OCI-LY1 (cell line): Measurements from ENCODE around the gene CROCC.

Source experiments
- H2AFZ ChIP-seq: fragments of 200-600 bp; sonication (generic), shearing (Covaris generic); 2 replicates; pipeline ENCODE4 v1.6.0; 2014; ENCODE audit warnings: antibody characterized with exemption, mild to moderate bottlenecking, low read length
- H3F3A ChIP-seq: fragments of 200-600 bp; sonication (generic), shearing (Covaris generic); 2 replicates; pipeline ENCODE4 v1.6.0; 2014; ENCODE audit warnings: mild to moderate bottlenecking, antibody characterized with exemption, low read length, moderate library complexity; ENCODE audit not compliant: insufficient read depth
- H3K27ac ChIP-seq: fragments of 200-600 bp; sonication (generic); 2 replicates; pipeline ENCODE4 v1.5.1; 2014; ENCODE audit warnings: low read length, mixed run types, mild to moderate bottlenecking, low read depth; ENCODE audit not compliant: poor library complexity, severe bottlenecking
- H3K27me3 ChIP-seq: fragments of 200-600 bp; sonication (generic); 2 replicates; pipeline ENCODE4 v1.6.0; 2014; ENCODE audit warnings: antibody characterized with exemption, mild to moderate bottlenecking, low read length, moderate library complexity; ENCODE audit not compliant: insufficient read depth
- H3K36me3 ChIP-seq: fragments of 200-600 bp; sonication (generic); 2 replicates; pipeline ENCODE4 v1.6.1; 2014; ENCODE audit warnings: mild to moderate bottlenecking, antibody characterized with exemption, low read length, moderate library complexity, mixed read lengths; ENCODE audit not compliant: insufficient read depth
- H3K4me1 ChIP-seq: fragments of 200-600 bp; sonication (generic); 2 replicates; pipeline ENCODE4 v1.5.1; 2014; ENCODE audit warnings: mild to moderate bottlenecking, low read length, moderate library complexity; ENCODE audit not compliant: insufficient read depth, severe bottlenecking
- H3K4me2 ChIP-seq: fragments of 200-600 bp; sonication (generic), shearing (Covaris generic); 2 replicates; pipeline ENCODE4 v1.6.1; 2014; ENCODE audit warnings: low read length
- H3K4me3 ChIP-seq: fragments of 200-600 bp; sonication (generic); 2 replicates; pipeline ENCODE4 v1.5.1; 2014; ENCODE audit warnings: low read length, low read depth, mild to moderate bottlenecking, mixed read lengths; ENCODE audit not compliant: poor library complexity, severe bottlenecking
- H3K79me2 ChIP-seq: fragments of 200-600 bp; shearing (Covaris generic); 2 replicates; pipeline ENCODE4 v1.6.1; 2016; ENCODE audit warnings: mixed run types, low read length, mixed read lengths; ENCODE audit not compliant: insufficient read depth
- H3K9ac ChIP-seq: fragments of 200-600 bp; sonication (generic), shearing (Covaris generic); 2 replicates; pipeline ENCODE4 v1.6.1; 2014; ENCODE audit warnings: mild to moderate bottlenecking, low read length, mixed read lengths
- H3K9me2 ChIP-seq: fragments of 200-600 bp; sonication (generic), shearing (Covaris generic); 2 replicates; pipeline ENCODE4 v1.6.1; 2014; ENCODE audit warnings: low read depth, mild to moderate bottlenecking, low read length, mixed read lengths
- H3K9me3 ChIP-seq: fragments of 200-600 bp; shearing (Covaris generic); 2 replicates; pipeline ENCODE4 v1.6.1; 2014; ENCODE audit warnings: low read length, mixed read lengths
- H4K20me1 ChIP-seq: fragments of 200-600 bp; sonication (generic), shearing (Covaris generic); 2 replicates; pipeline ENCODE4 v1.6.0; 2016; ENCODE audit warnings: mild to moderate bottlenecking, low read length; ENCODE audit not compliant: insufficient read depth
- EZH2 ChIP-seq: fragments of 200-600 bp; sonication (generic), shearing (Covaris generic); IDR thresholded peaks from 2 replicates; pipeline ENCODE4 v1.8.0; 2017; ENCODE audit warnings: borderline replicate concordance, mixed run types, mild to moderate bottlenecking, antibody characterized with exemption, low read length, moderate library complexity, mixed read lengths
- TF ChIP-seq, protein P1 (sequence below): fragments of 200-600 bp; sonication (generic), shearing (Covaris generic); IDR thresholded peaks from 2 replicates; pipeline ENCODE4 v1.5.1; 2017; ENCODE audit warnings: mild to moderate bottlenecking, antibody characterized with exemption, low read length, moderate library complexity, mixed read lengths

CROCC gene

DNA sequence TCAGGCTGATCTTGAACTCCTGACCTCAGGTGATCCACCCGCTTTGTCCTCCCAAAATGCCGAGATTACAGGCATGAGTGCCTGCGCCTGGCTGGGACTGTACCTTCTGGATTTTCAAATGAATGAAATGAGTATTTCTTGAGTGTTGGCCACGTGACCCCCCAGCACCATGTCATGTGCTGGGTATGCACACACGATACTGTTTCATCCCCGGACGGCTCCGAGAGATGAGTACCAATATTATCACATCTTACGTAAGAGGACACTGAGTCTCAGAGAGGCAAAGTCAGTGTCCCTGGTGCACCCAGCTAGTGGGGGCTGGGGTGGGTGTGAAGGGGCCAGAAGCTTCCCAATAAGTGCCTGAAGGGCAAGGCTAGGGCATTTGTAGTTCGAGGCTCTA is 780 bp upstream of the CROCC start:
- TF ChIP-seq, protein P1, sequence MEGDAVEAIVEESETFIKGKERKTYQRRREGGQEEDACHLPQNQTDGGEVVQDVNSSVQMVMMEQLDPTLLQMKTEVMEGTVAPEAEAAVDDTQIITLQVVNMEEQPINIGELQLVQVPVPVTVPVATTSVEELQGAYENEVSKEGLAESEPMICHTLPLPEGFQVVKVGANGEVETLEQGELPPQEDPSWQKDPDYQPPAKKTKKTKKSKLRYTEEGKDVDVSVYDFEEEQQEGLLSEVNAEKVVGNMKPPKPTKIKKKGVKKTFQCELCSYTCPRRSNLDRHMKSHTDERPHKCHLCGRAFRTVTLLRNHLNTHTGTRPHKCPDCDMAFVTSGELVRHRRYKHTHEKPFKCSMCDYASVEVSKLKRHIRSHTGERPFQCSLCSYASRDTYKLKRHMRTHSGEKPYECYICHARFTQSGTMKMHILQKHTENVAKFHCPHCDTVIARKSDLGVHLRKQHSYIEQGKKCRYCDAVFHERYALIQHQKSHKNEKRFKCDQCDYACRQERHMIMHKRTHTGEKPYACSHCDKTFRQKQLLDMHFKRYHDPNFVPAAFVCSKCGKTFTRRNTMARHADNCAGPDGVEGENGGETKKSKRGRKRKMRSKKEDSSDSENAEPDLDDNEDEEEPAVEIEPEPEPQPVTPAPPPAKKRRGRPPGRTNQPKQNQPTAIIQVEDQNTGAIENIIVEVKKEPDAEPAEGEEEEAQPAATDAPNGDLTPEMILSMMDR = no peak
- TF ChIP-seq EZH2 = no peak
- H3K79me2 ChIP-seq = no peaks in the 10 kb centered on the region
- no peak overlapping the region for H3K4me3 ChIP-seq
- peaks cover 6% of the 10 kb centered on the region for H3K4me1 ChIP-seq
- no peak overlapping the region for H2AFZ ChIP-seq
- H3F3A ChIP-seq = no peaks in the 10 kb centered on the region
- no peaks in the 10 kb centered on the region for H3K36me3 ChIP-seq
- H3K9ac ChIP-seq = no peak overlapping the region
- H3K27me3 ChIP-seq = no peaks in the 10 kb centered on the region; the same call in 1 of the 2 replicates
- H3K9me3 ChIP-seq = no peaks in the 10 kb centered on the region
- H3K27ac ChIP-seq = no peak overlapping the region
- no peak overlapping the region for H3K4me2 ChIP-seq
- no peaks in the 10 kb centered on the region for H3K9me2 ChIP-seq
- H4K20me1 ChIP-seq = no peaks in the 10 kb centered on the region

DNA sequence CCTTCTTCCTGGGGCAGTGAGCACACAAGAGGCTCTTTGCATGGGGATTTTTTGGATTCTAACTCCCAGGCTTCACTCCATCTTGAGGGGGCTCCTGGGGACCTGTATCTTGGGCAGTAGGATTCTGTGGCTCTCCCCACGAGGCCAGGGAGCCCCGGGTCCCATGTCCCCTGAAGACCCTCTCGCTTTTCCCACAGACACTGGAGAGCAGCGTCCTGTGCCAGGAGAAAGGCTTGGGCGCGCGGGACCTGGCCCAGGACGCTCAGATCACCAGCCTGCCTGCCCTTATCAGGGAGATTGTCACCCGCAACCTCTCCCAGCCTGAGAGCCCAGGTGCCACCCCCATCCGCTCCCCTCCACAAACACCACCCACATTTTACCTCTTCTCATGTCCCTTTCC is 735 bp downstream of the CROCC start:
- Histone ChIP-seq H3K4me2 (no peak overlapping the region), H3F3A (no peaks in the 10 kb centered on the region)

DNA sequence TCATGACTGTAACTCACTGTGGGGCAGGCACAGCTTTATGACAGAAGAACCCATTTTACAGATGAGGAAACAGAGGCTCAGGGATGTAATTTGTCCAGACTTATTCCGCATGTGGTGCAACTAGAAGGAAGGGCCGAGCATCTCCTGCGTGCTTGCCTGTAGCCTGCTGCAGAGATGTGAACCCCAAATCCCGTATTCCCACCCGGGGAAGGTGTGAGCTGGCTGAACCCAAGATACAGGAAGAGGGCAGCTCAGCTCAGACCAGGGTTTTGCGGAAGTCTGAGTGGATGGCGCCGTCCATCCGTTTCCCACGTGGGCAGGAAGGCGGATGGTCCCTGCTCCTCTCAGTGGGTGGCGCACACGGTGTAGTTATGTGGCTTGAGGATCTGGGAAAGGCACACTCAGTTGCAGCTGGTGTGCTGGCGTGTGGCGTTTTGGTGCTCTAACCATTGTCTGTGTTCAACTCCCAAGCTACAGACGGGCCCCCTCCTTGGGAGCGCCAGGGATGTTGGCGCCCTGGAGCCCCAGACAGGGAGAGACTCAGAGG is 1.2 kb downstream of the CROCC start:
- Histone ChIP-seq H3K36me3 (no peaks in the 10 kb centered on the region), H3K4me3 (no peak overlapping the region), H3K27me3 (no peaks in the 10 kb centered on the region; the same call in 1 of the 2 replicates), H3K4me1 (peaks cover 6% of the 10 kb centered on the region), H3K79me2 (no peaks in the 10 kb centered on the region), H4K20me1 (no peaks in the 10 kb centered on the region), H3K9me2 (no peaks in the 10 kb centered on the region), H3K9me3 (no peaks in the 10 kb centered on the region), H2AFZ (no peak overlapping the region), H3K4me2 (no peak overlapping the region), H3F3A (no peaks in the 10 kb centered on the region), H3K27ac (no peak overlapping the region), H3K9ac (no peak overlapping the region)
- TF ChIP-seq, protein P1 = no peak
- no peak for TF ChIP-seq EZH2

More for the DNA sequence above, 735 bp downstream of the CROCC start:
- Histone ChIP-seq H3K79me2 (no peaks in the 10 kb centered on the region), H3K27ac (no peak overlapping the region), H3K9ac (no peak overlapping the region), H4K20me1 (no peaks in the 10 kb centered on the region), H3K36me3 (no peaks in the 10 kb centered on the region), H3K4me3 (no peak overlapping the region), H3K9me3 (no peaks in the 10 kb centered on the region), H3K4me1 (peaks cover 6% of the 10 kb centered on the region), H3K27me3 (no peaks in the 10 kb centered on the region; the same call in 1 of the 2 replicates), H2AFZ (no peak overlapping the region), H3K9me2 (no peaks in the 10 kb centered on the region)
- TF ChIP-seq, protein P1 = no peak
- no peak for TF ChIP-seq EZH2
